Measurements from ENCODE around the gene HELZ2. TPM values are rescaled to one million over a fixed set of nuclear protein-coding genes. Genes with fewer than 3 reads are reported as not detected.

The HELZ2 gene
- total RNA-seq, 1 donor from 2014 or later = 188 TPM

- no peaks in the 10 kb centered on the region for H4K20me1 ChIP-seq (ENCODE audit: insufficient read depth, low read length)
- no peak overlapping the region for H2AFZ ChIP-seq (ENCODE audit: low read depth, low read length)
- FAIRE-seq (no peak), DNase-seq (ENCODE audit: low read depth) (no peak)
- H3K9me3 ChIP-seq (ENCODE audit: insufficient read depth, low read depth, low read length) = no peaks in the 10 kb centered on the region
- no peak overlapping the region for H3K4me3 ChIP-seq (ENCODE audit: insufficient read depth, low read depth, low read length)
- no peaks in the 10 kb centered on the region for H3K36me3 ChIP-seq (ENCODE audit: insufficient read depth, low read length)
- Mint-ChIP-seq H3K27ac (ENCODE audit: unreplicated experiment) (no peak overlapping the region), H3K36me3 (ENCODE audit: low read depth, unreplicated experiment) (peaks cover 5% of the 10 kb centered on the region), H3K4me1 (ENCODE audit: low read depth, unreplicated experiment) (no peaks in the 10 kb centered on the region), H3K9me3 (ENCODE audit: unreplicated experiment) (no peaks in the 10 kb centered on the region), H3K4me3 (ENCODE audit: unreplicated experiment) (no peak overlapping the region), H3K27me3 (ENCODE audit: low read depth, unreplicated experiment) (no peaks in the 10 kb centered on the region)
- H3K4me1 ChIP-seq (ENCODE audit: insufficient read depth, low read length) = no peaks in the 10 kb centered on the region
- H3K79me2 ChIP-seq (ENCODE audit: insufficient read depth, low read length) = no peaks in the 10 kb centered on the region
- H3K9ac ChIP-seq (ENCODE audit: low read length) = no peak overlapping the region
- H3K27me3 ChIP-seq (ENCODE audit: insufficient read depth, low read length) = no peaks in the 10 kb centered on the region
- TF ChIP-seq EZH2 (IDR thresholded peaks at IDR 0.05; ENCODE audit: insufficient read depth, low read length) (no peak), CTCF (IDR thresholded peaks at IDR 0.05; ENCODE audit: insufficient read depth, low read depth, low read length) (no peak)
- H3K4me2 ChIP-seq (ENCODE audit: low read length) = no peak overlapping the region
- no peak overlapping the region for H3K27ac ChIP-seq (ENCODE audit: low read depth, low read length)
Observed at GRCh38 chr20:63561624-63562396, 12.2 kb downstream of the HELZ2 start.

GRCh38 chr20:63560856-63561609 is 13.0 kb downstream of the HELZ2 start:
- TF ChIP-seq EZH2 (IDR thresholded peaks at IDR 0.05; ENCODE audit: insufficient read depth, low read length) (no peak), CTCF (IDR thresholded peaks at IDR 0.05; ENCODE audit: insufficient read depth, low read depth, low read length) (no peak)

More at GRCh38 chr20:63560856-63561609, 13.0 kb downstream of the HELZ2 start:
- no peaks in the 10 kb centered on the region for H3K4me1 Mint-ChIP-seq (ENCODE audit: low read depth, unreplicated experiment)
- H3K27me3 Mint-ChIP-seq (ENCODE audit: low read depth, unreplicated experiment) = no peaks in the 10 kb centered on the region
- DNase-seq (ENCODE audit: low read depth) (no peak), FAIRE-seq (no peak)
- Histone ChIP-seq H3K27ac (ENCODE audit: low read depth, low read length) (no peak overlapping the region), H3K9me3 (ENCODE audit: insufficient read depth, low read depth, low read length) (no peaks in the 10 kb centered on the region), H3K4me1 (ENCODE audit: insufficient read depth, low read length) (no peaks in the 10 kb centered on the region), H3K4me2 (ENCODE audit: low read length) (no peak overlapping the region), H3K4me3 (ENCODE audit: insufficient read depth, low read depth, low read length) (no peak overlapping the region), H3K9ac (ENCODE audit: low read length) (no peak overlapping the region), H3K79me2 (ENCODE audit: insufficient read depth, low read length) (no peaks in the 10 kb centered on the region), H4K20me1 (ENCODE audit: insufficient read depth, low read length) (no peaks in the 10 kb centered on the region), H2AFZ (ENCODE audit: low read depth, low read length) (no peak overlapping the region), H3K27me3 (ENCODE audit: insufficient read depth, low read length) (no peaks in the 10 kb centered on the region), H3K36me3 (ENCODE audit: insufficient read depth, low read length) (no peaks in the 10 kb centered on the region)
- no peak overlapping the region for H3K27ac Mint-ChIP-seq (ENCODE audit: unreplicated experiment)
- no peak overlapping the region for H3K4me3 Mint-ChIP-seq (ENCODE audit: unreplicated experiment)
- H3K36me3 Mint-ChIP-seq (ENCODE audit: low read depth, unreplicated experiment) = peaks cover 5% of the 10 kb centered on the region
- H3K9me3 Mint-ChIP-seq (ENCODE audit: unreplicated experiment) = no peaks in the 10 kb centered on the region
